ENCODE results near the gene C3orf38.
"Not testable (repeated sequence)": the region's sequence is repeated elsewhere in the genome, so short reads cannot be mapped to it uniquely, and the experiment has no call there.

The C3orf38 gene

DNA sequence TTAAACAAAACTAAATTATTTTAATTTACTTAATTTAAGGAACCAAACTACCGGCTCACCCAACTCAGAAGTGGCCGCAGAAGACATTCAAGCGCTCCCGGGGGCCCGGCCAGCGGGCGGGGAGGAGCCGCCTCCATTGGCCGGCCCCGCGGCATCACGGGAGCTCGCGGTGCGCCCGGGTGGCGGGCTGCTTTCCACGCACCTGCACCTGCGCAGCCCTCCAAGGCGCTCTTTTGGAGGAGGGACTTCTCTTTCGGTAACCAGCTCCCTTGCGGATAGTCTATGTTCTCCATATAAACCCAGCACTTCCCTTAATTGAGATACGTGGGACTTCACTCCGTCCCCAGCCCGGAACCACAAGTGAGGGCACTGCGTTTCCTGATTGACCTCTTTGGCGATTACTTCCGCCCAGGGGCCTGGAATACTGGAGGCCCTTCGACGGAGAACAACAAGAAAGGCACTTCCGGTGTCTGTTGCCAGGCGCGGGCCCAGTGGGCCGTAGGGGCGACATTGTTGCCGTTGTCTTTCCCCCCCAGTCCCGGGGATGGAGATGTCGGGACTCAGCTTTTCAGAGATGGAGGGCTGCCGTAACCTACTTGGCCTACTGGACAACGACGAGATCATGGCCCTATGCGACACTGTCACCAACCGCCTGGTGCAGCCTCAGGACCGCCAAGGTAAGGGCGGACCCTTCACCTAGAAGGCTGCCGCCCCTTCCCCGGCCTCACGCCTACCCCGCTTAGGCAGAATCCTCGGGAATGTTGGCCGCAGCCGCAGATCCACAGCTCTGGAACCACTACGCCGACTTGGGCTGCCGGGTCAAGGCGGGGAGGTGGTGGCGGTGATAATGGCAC is at the start of gene C3orf38:
Gene C3orf38 (plus strand): TSS at position 451 of the 854 bp plus-strand sequence. CDS start 94 bp downstream, at position 545.
- peak; percentile 66 to 75 (median 68) for DNase-seq (ENCODE audit: low read depth in 2 of 3, low spot score in 1 of 3)

DNA sequence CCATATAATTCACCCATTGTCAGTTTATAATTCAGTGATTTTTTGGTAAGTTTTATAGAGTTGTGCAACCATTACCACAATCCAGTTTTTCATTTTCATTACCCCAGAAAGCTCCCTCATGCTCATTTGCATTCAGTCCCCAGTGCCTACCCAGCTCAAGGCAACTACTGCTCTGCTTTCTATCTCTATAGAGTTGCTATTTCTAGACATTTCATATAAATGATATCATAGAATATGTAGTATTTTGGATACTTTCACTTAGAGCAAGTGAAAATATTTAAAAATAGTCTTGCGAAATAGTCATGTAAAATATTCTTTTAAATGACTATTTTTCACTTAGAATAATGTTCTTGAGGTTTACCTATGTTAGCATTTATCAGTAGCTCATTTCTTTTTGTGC is 48.6 kb upstream of the C3orf38 start:
- no peak for DNase-seq (ENCODE audit: low read depth in 2 of 3, low spot score in 1 of 3)

DNA sequence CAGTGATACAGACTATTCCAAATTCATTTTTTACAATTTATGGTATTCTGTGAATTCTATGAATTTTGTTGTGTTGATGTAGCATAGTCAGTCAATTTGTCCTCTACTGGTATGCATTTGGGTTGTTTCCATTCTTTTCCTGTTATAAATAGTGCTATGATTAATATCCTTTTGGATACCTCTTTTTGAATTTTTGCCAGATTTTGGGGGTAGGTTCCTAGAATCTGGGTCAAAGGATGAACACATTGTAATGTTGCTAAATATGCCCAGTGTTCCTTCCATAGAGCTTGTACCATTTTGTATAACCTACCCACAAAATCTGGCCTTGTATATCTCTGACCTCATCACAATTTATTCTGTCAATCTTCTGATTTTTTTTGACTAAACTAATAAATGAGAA is 44.4 kb upstream of the C3orf38 start:
- DNase-seq (ENCODE audit: low read depth in 2 of 3, low spot score in 1 of 3), result no peak

DNA sequence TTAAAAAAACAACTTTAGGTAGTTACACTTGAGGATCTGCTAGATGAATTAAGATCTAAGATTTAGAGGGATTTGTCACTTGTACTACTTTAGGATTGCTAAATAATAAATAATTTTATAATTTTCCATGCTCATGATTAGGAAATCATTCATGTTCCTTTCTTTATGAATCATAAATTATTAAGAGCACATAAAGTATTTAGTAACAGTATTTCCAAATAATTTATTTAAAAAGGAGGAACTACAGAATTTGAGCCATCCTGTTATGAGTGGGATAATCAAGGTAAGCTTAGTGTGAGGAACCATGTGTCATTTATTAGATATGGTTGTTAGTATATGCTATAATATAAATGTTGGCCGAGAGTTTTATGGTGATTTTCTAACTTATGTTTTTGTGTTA is 37.5 kb upstream of the C3orf38 start:
- no peak for DNase-seq (ENCODE audit: low read depth in 2 of 3, low spot score in 1 of 3)

GRCh38 chr3:88113311-88114162 is 36.2 kb upstream of the C3orf38 start:
- DNase-seq (ENCODE audit: low read depth in 2 of 3, low spot score in 1 of 3), result peak in 2 of 3 donors; percentile 17 to 74

- DNase-seq (ENCODE audit: low read depth in 2 of 3, low spot score in 1 of 3), result no peak
These were observed 34.7 kb upstream of the C3orf38 start for GRCh38 chr3:88114878-88115549.

DNA sequence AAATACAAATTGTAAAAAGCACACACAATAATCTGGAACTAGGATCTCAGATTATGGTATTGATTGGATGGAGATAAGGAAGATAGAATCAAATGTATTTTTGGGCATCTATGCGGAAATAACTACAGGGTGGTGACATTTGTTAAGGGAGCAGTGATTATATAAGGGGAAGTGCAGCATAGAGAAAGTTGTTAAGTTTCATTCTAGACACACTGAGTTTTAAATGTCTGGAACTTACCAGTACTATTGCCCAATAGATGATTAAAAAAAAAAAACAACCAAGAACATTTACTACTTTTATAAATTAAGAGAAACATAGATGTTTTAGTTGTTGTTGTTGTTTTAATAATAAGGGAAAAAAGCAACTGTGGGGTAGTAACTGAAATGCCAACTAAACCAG is 32.1 kb upstream of the C3orf38 start:
- no peak for DNase-seq (ENCODE audit: low read depth in 2 of 3, low spot score in 1 of 3)

- not testable (repeated sequence) for DNase-seq (ENCODE audit: low read depth in 2 of 3, low spot score in 1 of 3)
These were observed 31.2 kb upstream of the C3orf38 start for GRCh38 chr3:88118603-88119002.

DNA sequence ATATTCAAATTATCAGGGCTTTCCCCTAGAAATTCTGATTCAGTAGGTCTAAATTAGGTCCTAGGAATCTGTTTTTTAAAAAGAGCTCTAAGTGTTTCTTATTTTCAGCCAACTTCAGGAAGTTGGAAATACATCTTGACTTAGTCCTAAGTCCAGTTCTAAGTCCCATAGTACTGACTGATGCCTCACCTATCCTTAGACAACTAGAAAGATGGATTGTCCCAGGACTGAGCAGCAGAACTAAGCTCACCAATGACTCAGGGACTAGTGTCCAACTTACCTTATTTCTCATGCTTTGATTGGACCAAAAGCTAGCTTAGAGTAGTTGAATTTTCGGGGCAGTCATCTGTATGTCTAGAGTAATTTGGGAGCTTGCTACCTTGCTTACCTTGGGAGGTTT is 26.2 kb upstream of the C3orf38 start:
- no peak for DNase-seq (ENCODE audit: low read depth in 2 of 3, low spot score in 1 of 3)

DNA sequence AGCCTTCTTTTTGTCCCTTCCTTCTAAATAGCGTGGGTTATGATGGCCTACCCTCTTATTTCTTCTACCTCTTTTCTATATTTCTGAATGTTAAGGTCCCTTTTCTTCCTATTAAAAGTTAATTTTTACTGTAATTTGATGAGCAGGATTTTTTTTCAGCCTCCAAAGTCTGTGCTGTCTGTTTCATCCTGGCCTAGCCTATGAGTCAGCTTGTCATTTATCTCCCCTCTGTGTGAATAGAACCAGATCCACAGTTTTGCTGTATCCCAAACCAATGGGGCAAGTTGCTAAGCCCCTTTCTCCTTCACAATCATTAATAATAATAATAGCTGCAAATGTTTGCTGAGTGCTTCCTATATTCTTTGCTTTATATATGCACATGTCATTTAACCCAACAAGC is 18.1 kb upstream of the C3orf38 start:
- DNase-seq (ENCODE audit: low read depth in 2 of 3, low spot score in 1 of 3), result no peak

GRCh38 chr3:88132894-88133293 is 16.9 kb upstream of the C3orf38 start:
- no peak for DNase-seq (ENCODE audit: low read depth in 2 of 3, low spot score in 1 of 3)

- DNase-seq (ENCODE audit: low read depth in 2 of 3, low spot score in 1 of 3), result no peak
These were observed 16.0 kb upstream of the C3orf38 start for GRCh38 chr3:88133711-88134263.

DNA sequence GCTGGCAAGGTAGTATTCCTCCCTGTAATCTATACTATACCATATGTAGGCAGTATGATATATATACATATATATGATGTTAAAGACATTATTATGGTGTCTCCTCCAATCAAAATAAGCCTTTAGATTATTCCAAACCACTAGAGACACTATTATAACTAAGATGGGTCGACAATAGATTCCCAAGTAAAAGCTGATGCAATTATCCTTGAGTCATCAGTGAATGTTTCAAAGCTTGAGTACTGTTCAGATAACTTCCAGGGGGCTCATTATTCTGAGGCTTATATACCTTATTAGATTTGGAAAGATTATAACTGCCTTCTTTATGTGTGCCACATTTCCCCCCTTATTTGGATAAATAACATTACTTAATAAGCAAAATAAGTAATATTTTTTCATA is 11.9 kb upstream of the C3orf38 start:
- no peak for DNase-seq (ENCODE audit: low read depth in 2 of 3, low spot score in 1 of 3)

GRCh38 chr3:88141458-88142083 is 8.2 kb upstream of the C3orf38 start:
- no peak for DNase-seq (ENCODE audit: low read depth in 2 of 3, low spot score in 1 of 3)

DNA sequence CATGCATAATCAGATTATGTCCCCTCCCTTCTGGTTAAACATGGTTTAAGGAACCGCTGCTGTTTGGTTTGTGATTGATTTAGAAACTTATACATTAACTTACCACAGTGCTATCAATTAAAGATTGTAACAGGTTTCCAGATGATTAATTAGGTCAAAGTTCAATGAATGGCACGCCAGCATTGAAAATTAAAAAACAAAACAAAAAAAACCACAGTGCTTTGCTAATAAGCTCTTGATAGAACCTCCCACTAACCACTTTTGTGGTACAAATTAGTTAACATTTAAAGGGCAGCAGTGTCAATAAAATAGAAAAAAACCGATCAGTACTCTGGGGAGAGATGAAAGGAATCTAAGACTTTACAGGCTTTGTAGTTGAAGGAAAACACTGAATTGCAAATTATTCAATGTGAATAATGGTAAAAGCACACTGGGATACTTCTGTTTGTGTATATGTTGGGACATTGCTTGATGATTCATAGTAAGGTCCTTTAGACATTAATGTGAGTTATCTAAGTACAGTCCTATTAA is 7.6 kb upstream of the C3orf38 start:
- no peak for DNase-seq (ENCODE audit: low read depth in 2 of 3, low spot score in 1 of 3)

GRCh38 chr3:88147261-88147660 is 2.5 kb upstream of the C3orf38 start:
- DNase-seq (ENCODE audit: low read depth in 2 of 3, low spot score in 1 of 3), result no peak

DNA sequence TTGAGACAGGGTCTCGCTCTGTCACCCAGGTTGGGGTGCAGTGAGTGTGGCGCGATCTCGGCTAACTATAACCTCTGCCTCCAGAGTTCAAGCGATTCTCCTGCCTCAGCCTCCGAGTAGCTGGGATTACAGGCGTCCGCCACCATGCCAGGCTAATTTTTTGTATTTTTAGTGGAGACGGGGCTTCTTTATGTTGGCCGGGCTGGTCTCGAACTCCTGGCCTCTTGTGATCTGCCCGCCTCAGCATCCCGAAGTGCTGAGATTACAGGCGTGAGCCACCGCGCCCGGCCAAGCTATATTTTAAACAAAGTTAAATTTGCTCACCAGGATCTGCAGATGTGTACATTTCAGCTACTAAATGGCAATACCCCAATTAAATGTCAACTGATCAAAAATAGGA is 1.1 kb upstream of the C3orf38 start:
- no peak for DNase-seq (ENCODE audit: low read depth in 2 of 3, low spot score in 1 of 3)

- peak; percentile 2 to 35 (median 32) for DNase-seq (ENCODE audit: low read depth in 2 of 3, low spot score in 1 of 3)
These were observed 654 bp upstream of the C3orf38 start for GRCh38 chr3:88149101-88149508.

GRCh38 chr3:88150371-88150770 is 612 bp downstream of the C3orf38 start:
- DNase-seq (ENCODE audit: low read depth in 2 of 3, low spot score in 1 of 3), result peak in 1 of 3 donors; percentile 14

DNA sequence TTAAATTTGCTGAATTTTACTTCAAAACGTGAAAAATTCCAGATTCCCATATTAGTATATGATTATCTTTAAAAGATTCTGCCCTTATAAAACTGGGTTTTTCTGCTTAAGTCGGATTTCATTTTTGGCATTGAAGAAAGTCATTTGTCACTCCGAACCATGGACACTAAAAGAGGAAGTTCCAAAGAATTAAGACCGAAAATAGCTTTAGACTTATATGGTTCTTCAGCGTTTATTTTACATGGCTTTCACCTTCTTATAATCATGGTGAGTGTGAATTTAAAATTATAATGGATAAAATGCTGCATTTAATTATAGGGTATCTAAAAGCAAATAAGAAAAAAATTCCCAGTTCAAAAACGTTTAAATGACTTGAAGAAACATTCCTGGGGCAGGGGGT is 1.0 kb downstream of the C3orf38 start:
- DNase-seq (ENCODE audit: low read depth in 2 of 3, low spot score in 1 of 3), result no peak

- no peak for DNase-seq (ENCODE audit: low read depth in 2 of 3, low spot score in 1 of 3)
These were observed 1.6 kb downstream of the C3orf38 start for GRCh38 chr3:88151358-88151757.

Measured in stimulated activated CD4-positive, alpha-beta T cell treated with anti-CD3 and anti-CD28 coated beads, Interleukin-12 subunit alpha, Interleukin-12 subunit beta, amount 100 ng/mL, for 48 hours (primary cell).